ENCODE data around the gene STARD13.

Gene STARD13

DNA sequence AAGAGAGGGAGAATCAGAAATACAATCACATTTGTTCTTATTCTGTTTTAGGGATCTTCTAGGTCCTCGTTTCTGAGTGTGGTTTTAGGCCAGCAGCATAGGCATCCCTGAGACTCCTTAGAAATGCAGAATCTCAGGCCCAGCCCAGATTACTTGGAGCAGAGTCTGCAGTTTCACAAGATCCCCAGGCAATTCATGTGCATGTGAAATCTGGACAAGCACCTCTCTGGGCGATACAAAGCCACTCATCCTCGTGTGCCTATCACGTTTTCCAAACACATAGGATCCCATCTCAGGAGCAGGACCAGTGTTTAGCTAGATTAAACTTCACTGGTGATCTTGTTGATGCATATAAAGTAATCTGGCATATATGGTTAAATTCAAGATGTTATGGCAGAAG is 182.1 kb downstream of the STARD13 start:
- DNase-seq (ENCODE audit: insufficient read length, low spot score): no peak
- FAIRE-seq: no peak
- TF ChIP-seq POLR2A (IDR thresholded peaks at IDR 0.05; ENCODE audit: low read depth, low read length): no peak

- no peak for DNase-seq (ENCODE audit: insufficient read length, low spot score)
These were observed 183.7 kb downstream of the STARD13 start for GRCh38 chr13:33101835-33102234.

DNA sequence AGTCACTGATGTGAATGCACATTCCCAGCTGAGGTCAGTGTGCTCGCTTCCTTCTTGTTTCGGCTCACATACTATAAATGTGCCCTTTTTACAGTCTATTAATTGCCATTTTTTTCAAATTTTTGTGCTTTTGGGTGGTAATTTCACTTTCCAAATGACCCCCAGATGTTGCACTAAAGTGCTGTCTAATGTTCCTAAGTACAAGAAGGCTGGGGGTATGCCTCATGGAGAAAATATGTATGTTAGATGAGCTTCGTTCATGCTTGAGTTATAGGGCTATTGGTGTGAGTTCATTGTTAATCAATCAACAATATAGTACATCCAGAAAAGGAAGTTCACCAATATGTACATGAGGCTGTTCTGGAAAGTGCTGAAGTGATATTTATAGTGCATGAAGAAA is 184.7 kb downstream of the STARD13 start:
- DNase-seq (ENCODE audit: insufficient read length, low spot score) (no peak), FAIRE-seq (no peak)
- TF ChIP-seq POLR2A (IDR thresholded peaks at IDR 0.05; ENCODE audit: low read depth, low read length): no peak

More at GRCh38 chr13:33101835-33102234, 183.7 kb downstream of the STARD13 start:
- FAIRE-seq: no peak
- TF ChIP-seq POLR2A (IDR thresholded peaks at IDR 0.05; ENCODE audit: low read depth, low read length): no peak

GRCh38 chr13:33099860-33100259 is 185.7 kb downstream of the STARD13 start:
- TF ChIP-seq POLR2A (IDR thresholded peaks at IDR 0.05; ENCODE audit: low read depth, low read length): no peak
- FAIRE-seq (no peak), DNase-seq (ENCODE audit: insufficient read length, low spot score) (no peak)

GRCh38 chr13:33096886-33097605 is 188.5 kb downstream of the STARD13 start:
- FAIRE-seq (no peak), DNase-seq (ENCODE audit: insufficient read length, low spot score) (no peak)
- no peak for TF ChIP-seq POLR2A (IDR thresholded peaks at IDR 0.05; ENCODE audit: low read depth, low read length)

DNA sequence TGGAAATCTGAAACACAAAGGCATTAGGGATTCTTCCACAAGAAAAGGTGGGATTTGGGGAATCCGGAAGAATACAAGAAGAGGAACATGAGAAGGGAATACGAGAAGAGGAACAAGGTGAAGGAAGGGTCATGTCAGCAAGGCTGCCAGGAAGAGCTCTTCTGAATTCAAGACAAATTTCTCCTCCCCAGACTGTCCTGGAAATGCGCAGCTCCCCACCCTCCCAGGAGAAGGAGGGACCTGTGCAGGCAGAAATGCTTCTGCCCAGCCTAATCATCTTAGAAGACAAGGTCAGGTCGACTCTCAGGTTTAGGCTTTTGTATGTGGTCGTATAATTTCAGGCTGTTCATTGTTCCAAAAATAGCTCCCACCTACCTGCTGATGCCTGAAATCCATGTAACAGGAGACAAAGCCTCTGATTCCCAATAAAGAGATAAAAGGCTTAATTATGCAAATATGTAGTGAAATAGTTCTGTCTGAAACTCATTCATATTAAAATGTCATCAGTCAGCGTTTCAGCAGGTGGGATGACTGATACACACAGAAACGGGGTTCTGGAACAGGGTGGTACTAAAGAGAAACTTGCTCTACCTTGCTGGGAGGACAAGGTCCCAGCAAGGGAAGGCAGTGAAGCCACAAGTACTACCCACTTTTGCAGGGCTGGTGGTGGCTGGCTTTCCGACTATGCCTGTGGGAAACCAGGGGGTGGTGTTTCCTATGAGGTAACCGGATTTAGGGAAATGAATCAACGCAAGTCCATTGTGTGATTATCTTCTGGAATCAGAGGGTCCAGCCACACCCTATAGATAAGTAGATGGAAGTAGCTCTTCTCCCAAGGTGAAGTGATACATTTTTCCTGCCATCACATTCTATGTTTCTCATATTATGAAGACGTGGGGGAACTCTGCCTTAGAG is 193.2 kb downstream of the STARD13 start:
- FAIRE-seq: no peak
- DNase-seq (ENCODE audit: insufficient read length, low spot score): no peak
- no peak for TF ChIP-seq POLR2A (IDR thresholded peaks at IDR 0.05; ENCODE audit: low read depth, low read length)

DNA sequence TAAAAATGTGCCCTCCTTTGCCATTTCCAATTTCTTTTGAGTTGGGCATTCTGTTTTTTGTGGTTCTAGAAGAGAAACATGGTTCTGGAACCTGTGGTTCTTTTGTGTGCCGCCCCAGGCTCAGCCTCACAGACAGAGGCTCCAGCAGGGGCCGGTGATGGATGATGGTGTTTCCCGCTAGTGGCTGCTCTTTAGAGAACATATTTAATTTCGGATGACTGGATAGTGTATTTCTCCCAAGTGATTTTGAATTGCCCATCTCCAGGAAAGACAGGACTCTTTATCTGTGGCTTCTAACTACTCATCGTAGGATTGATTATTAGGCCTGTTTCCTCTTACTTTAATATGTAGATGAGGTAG is 194.2 kb downstream of the STARD13 start:
- FAIRE-seq (no peak), DNase-seq (ENCODE audit: insufficient read length, low spot score) (no peak)
- no peak for TF ChIP-seq POLR2A (IDR thresholded peaks at IDR 0.05; ENCODE audit: low read depth, low read length)

DNA sequence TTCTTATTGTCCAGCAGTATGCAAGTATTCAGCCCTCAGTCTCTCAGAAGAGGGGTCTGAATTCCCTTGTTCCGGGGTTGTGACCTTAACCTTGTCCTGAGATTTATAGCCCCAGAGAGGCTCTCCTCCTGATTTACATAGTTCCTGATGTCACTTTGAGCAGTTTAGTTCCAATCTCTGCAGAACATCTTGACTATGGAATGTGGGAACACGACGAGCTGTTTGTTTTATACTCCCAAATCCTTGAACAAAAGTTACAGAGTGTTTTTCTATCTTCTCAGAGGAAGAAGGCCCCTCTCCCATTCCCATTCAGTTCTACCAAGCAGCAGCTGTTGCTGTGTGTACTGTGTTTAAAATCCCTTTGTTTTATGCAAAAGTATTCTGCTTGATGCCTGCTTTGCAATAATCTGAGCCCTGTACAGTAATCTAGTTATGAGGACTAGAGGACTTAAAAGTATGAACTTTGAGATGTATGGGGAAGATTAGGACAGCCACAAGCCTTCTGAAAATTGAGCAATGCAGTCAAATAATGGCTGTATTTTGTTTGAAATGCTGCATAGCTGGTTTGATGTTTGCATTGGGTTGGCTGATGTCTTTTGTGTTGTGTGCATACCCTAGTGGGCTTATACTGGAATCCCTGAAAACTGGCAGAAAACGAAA is 194.7 kb downstream of the STARD13 start:
- DNase-seq (ENCODE audit: insufficient read length, low spot score) (no peak), FAIRE-seq (no peak)
- no peak for TF ChIP-seq POLR2A (IDR thresholded peaks at IDR 0.05; ENCODE audit: low read depth, low read length)

GRCh38 chr13:33089311-33089710 is 196.2 kb downstream of the STARD13 start:
- FAIRE-seq (no peak), DNase-seq (ENCODE audit: insufficient read length, low spot score) (no peak)
- TF ChIP-seq POLR2A (IDR thresholded peaks at IDR 0.05; ENCODE audit: low read depth, low read length): no peak

GRCh38 chr13:33087790-33088189 is 197.8 kb downstream of the STARD13 start:
- DNase-seq (ENCODE audit: insufficient read length, low spot score) (no peak), FAIRE-seq (no peak)
- no peak for TF ChIP-seq POLR2A (IDR thresholded peaks at IDR 0.05; ENCODE audit: low read depth, low read length)

DNA sequence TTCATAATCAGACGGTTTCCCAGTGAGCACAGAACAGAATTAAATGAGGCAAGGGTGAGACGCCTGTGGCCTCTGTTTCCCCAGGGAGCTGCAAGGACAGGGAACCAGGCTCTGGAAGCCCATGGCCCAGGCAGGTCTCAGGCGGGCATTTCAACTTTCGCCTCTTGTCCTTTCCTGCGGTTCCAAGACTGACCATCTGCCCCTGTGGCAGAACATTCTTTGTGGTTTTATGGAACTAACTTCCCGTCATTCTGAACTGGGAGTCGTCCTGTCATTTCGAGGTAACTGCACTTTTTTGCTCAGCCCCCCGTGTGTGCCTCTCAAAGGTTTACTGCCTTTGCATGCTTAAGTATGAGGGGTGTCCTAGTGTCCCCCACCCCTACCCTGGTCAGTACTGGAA is 198.5 kb downstream of the STARD13 start:
- TF ChIP-seq POLR2A (IDR thresholded peaks at IDR 0.05; ENCODE audit: low read depth, low read length): no peak
- FAIRE-seq (no peak), DNase-seq (ENCODE audit: insufficient read length, low spot score) (no peak)

- FAIRE-seq: no peak
These were observed 202.5 kb downstream of the STARD13 start for GRCh38 chr13:33083054-33083453.

DNA sequence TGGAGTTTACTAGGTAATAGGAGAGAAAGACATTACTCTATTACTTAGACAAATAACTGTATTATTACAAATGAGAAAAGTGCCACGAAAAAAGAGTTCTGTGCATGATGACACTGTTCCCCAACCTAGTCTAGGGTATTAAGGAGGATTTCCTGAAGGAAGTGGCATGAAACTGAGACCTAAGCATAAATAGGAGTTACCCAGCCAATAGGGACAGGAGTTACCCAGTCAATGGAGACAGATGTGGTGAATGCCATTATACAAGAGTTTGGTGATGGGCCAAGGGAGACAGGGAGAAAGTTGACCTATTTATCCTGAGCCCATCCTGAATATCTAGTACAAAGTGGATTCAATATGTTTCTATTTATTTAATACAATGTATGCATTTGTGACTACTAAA is 203.9 kb downstream of the STARD13 start:
- FAIRE-seq (no peak), DNase-seq (ENCODE audit: insufficient read length, low spot score) (no peak)
- no peak for TF ChIP-seq POLR2A (IDR thresholded peaks at IDR 0.05; ENCODE audit: low read depth, low read length)

More at GRCh38 chr13:33083054-33083453, 202.5 kb downstream of the STARD13 start:
- no peak for TF ChIP-seq POLR2A (IDR thresholded peaks at IDR 0.05; ENCODE audit: low read depth, low read length)
- no peak for DNase-seq (ENCODE audit: insufficient read length, low spot score)

GRCh38 chr13:33080972-33081590 is 204.5 kb downstream of the STARD13 start:
- FAIRE-seq: no peak
- DNase-seq (ENCODE audit: insufficient read length, low spot score): no peak
- TF ChIP-seq POLR2A (IDR thresholded peaks at IDR 0.05; ENCODE audit: low read depth, low read length): no peak

Measured in H54 (cell line).